AG10803 (cell line): ENCODE results near the gene MEGF10.

Experiments used
- DNase-seq: peaks from one replicate; pipeline ENCODE4 v3.0.0; 2010; ENCODE audit warnings: low read depth
- H3K4me3 ChIP-seq: 2 replicates; pipeline ENCODE4 v1.5.1; 2011; ENCODE audit warnings: mild to moderate bottlenecking, low read length, control low read depth
- TF ChIP-seq, protein P1 (sequence below): conservative IDR thresholded peaks from 2 replicates; pipeline ENCODE4 v1.5.1; 2011; ENCODE audit warnings: mild to moderate bottlenecking, low read length, control low read depth, inconsistent platforms

MEGF10 gene

DNA sequence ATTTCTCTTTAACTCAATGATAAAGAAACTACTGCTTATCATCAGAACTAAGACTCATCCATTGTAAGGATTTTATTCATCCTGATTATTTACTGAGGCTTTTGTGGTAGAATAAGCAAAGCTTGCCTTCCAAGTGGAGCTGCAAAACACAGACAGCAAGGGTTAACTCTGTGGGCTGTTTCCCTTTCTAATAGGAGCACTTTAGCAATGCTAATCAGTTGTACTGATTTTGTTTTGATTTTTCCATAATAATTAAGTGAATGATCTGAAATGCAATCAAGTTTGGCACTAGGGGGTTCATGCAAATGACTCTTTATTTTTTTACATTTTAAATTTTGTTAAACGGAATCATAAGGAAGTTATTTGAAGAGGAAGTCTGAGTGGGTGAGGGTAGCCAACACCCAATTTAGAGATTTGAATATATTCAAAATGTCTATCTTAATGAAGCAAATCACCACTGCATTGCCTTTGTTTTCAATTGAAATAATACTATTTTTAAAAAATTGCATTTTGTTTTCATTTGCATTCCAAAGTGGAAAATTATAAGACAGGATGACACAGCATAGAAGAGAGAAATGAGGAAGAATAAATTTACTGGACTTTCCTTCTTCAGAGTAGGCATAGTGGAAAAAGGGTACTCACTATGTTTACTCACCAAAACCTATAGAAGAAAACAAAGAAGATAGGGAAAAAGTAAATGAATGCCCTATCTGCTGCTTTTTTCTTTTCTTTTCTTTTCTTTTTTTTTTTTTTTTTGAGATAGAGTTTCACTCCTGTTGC lies 36.6 kb downstream of the MEGF10 start:
- DNase-seq, result no peak
- TF ChIP-seq, protein P1, sequence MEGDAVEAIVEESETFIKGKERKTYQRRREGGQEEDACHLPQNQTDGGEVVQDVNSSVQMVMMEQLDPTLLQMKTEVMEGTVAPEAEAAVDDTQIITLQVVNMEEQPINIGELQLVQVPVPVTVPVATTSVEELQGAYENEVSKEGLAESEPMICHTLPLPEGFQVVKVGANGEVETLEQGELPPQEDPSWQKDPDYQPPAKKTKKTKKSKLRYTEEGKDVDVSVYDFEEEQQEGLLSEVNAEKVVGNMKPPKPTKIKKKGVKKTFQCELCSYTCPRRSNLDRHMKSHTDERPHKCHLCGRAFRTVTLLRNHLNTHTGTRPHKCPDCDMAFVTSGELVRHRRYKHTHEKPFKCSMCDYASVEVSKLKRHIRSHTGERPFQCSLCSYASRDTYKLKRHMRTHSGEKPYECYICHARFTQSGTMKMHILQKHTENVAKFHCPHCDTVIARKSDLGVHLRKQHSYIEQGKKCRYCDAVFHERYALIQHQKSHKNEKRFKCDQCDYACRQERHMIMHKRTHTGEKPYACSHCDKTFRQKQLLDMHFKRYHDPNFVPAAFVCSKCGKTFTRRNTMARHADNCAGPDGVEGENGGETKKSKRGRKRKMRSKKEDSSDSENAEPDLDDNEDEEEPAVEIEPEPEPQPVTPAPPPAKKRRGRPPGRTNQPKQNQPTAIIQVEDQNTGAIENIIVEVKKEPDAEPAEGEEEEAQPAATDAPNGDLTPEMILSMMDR, result no peak
- H3K4me3 ChIP-seq, result no peak overlapping the region

DNA sequence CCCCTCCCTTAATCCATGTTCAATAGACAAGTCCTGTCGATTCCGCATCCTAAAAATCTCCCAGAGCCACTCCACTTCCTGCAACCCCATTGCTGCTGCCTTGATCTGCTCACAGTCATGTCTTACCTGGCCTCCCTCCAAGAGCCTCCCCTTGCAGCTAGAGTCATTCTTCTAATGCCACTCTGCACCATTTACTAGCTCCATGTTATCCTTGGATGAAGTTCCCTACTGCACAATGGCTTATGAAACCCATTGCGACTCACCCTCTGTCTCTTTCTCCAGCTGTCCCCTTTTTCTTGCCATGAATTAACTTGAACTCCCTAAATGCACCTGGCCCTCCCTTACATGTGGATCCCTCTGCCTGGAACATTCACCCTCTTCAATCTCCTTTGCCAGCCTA lies 39.5 kb downstream of the MEGF10 start:
- TF ChIP-seq, protein P1, result no peak
- H3K4me3 ChIP-seq, result no peak overlapping the region
- no peak for DNase-seq

DNA sequence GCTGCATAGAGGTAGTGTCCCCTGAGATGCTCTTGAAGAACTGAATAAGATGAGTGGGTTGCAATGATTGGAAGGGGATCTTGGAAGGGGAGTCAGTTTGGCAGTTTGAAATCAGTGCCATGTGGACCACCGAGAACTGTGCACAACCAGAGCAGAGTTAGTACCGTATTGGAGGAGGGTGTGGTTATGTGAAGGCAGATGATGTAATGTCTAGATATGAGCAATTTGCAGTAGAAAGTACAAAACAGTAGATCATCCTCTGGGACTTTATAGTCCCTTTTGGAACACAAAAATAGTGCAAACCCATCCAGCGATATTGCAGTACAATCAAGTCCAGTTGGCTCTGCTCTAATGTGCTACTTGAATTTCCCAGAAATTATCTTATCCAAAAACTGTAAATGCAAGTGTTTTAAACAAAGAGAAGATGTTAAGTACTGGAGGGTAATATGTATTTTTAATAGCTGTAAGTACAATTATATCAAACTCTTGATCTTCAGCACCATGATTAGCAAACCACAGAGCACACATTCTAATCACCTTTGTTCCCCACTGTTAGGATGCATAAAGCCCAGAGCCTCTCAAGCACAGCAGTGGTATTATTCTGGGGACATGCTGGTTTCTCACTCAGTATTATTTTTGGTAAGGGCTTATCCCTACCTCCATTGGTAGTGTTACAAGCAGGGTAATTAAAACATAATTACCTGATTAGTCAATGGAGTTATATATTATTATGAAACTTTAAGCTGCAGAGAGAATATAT lies 41.5 kb downstream of the MEGF10 start:
- no peak for DNase-seq
- TF ChIP-seq, protein P1, result no peak

DNA sequence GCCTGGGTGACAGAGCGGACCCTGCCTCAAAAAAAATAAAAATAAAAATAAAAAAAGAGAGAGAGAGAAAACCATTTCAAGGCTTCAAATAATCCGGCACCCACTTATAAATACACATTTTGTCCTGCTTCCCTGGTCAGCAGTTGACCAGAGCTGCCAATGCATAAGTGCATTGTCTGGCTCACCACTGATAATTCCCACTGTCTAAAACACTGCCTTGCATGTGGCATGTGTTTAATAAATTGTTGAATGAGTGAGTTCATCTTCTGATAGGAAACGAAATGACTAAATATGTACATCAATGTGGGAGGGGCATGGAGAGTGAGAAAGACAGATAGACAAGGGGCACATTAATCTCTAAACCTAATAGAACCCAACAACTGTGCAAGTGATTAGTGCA lies 42.9 kb downstream of the MEGF10 start:
- H3K4me3 ChIP-seq, result no peak overlapping the region
- no peak for DNase-seq
- TF ChIP-seq, protein P1, result no peak

More for the DNA sequence above, 41.5 kb downstream of the MEGF10 start:
- no peak overlapping the region for H3K4me3 ChIP-seq

DNA sequence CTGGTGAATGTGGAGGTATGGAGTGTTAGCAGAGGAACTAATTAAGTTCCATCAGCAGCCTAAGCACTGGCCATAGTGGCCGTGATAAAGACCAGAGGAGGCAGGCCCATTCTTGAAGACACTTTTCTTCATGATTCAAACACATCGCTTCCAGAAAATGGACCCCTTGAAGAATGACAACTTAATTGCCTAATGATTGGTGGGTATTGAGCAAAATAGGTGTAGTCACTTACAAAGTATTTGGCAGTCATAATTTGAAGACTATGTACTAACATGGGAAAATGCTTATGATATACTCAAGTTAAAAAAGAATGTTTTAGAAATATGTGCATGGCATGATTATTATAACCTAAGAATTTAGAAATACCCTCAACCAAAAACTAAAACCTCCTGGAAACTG lies 44.8 kb downstream of the MEGF10 start:
- TF ChIP-seq, protein P1, result no peak
- DNase-seq, result no peak
- H3K4me3 ChIP-seq, result no peak overlapping the region

DNA sequence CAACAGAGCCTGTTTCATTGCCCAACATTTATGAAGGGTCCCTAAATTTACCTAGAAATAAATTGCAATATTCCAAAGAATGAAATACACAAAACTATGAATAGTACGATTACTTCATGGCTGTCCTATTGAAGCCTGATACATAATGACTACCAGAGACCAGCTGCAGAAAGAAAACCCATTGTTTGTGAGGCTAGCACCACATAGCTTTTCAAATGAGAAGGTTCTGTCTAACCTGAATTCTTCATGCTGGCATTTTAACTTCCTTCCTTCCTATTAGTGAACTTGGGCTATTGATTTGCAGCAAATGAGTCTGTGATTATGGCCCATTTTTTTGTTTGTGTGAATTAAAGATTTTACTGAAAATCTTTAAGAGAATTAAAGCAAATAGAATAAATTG lies 47.3 kb downstream of the MEGF10 start:
- TF ChIP-seq, protein P1, result no peak
- DNase-seq, result no peak
- no peak overlapping the region for H3K4me3 ChIP-seq

DNA sequence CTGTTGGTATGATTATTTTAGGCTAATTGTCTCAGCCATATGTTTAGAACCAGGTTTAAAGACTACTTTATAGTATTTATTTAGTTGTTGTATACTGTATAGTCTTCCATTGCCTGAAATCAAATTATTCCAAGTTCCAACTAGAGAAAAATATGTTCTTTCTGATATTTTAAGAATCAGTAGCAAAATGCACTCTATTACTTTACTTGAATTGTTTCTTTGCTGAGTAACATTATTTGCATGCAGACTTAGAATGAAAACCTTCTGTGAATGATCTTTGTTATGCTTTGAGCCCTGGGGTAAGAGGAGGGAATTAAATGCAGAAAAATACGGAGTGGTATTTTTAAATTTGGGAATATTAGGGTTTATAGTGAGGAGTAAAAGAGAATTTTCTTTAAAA lies 47.9 kb downstream of the MEGF10 start:
- DNase-seq, result no peak
- TF ChIP-seq, protein P1, result no peak
- no peak overlapping the region for H3K4me3 ChIP-seq
